Thyroid gland (tissue), 4 donors: Measurements from ENCODE around the gene POU3F2. TPM values are rescaled to one million over a fixed set of nuclear protein-coding genes. Genes with fewer than 3 reads are reported as not detected.

Experiments
- DNase-seq, 2 donors: peaks; one replicate each; pipeline ENCODE4 v3.0.0-alpha.2; 2019
- H3K27ac ChIP-seq, 3 donors: fragments of 200-600 bp; sonication (generic); 1 replicate in 2 of 3; 2 replicates in 1 of 3; pipeline ENCODE4 v1.5.1; 2016 to 2019; ENCODE audit warnings: mild to moderate bottlenecking in 1 of 3, moderate library complexity in 1 of 3
- H3K27me3 ChIP-seq: fragments of 200-600 bp; sonication (generic); one replicate; pipeline ENCODE4 v1.5.1; 2019
- H3K36me3 ChIP-seq, 2 donors: fragments of 200-600 bp; sonication (generic); one replicate each; pipeline ENCODE4 v1.5.1; 2016 to 2019
- H3K4me1 ChIP-seq, 2 donors: fragments of 200-600 bp; sonication (generic); one replicate each; pipeline ENCODE4 v1.5.1; 2017 to 2019
- H3K4me3 ChIP-seq, 3 donors: fragments of 200-600 bp; sonication (generic); replicated peaks in 1 of 3; 1 replicate in 2 of 3; 2 replicates in 1 of 3; pipeline ENCODE4 v1.5.1; 2016; ENCODE audit warnings: mild to moderate bottlenecking in 1 of 3
- H3K9me3 ChIP-seq: fragments of 200-600 bp; sonication (generic); one replicate; pipeline ENCODE4 v1.5.1; 2017
- CTCF ChIP-seq, 6 experiments: fragments of 200-600 bp in 3 of 6; fragments of 450-650 bp in 3 of 6; sonication (generic) in 3 of 6; IDR thresholded peaks; one replicate each; pipeline ENCODE4 v1.5.1; 2016 to 2019; ENCODE audit warnings: antibody characterized with exemption in 6 of 6, mild to moderate bottlenecking in 2 of 6, inconsistent platforms in 1 of 6, moderate library complexity in 1 of 6
- POLR2A ChIP-seq, 2 donors: fragments of 450-650 bp; IDR thresholded peaks; one replicate each; pipeline ENCODE4 v1.6.1; 2017; ENCODE audit warnings: antibody characterized with exemption in 2 of 2, mild to moderate bottlenecking in 2 of 2, moderate library complexity in 1 of 2
- WGBS, 2 donors: methylation state at CpG; one replicate each; pipeline ENCODE4 v1.1.5; 2017; 5-methylcytosine and 5-hydroxymethylcytosine counted together
- intact Hi-C: fragments of 100-400 bp; cut with DNase I; formaldehyde crosslinking; loops from one replicate; pipeline ENCODE4 v1.15.1; 2023
- total RNA-seq, 4 donors: library from RNA; depleted of rRNA; stranded (reverse); fragments of >200 nt; gene quantifications; one replicate each; pipeline ENCODE4 v1.2.3, GENCODE V29; 2016

POU3F2 gene
- total RNA-seq, 4 donors from 2014 or later = not detected

- no peak for DNase-seq
- Histone ChIP-seq H3K4me3 (no peak overlapping the region), H3K4me1 (peaks cover 0 to 9% of the 10 kb centered on the region in 2 donors), H3K9me3 (no peaks in the 10 kb centered on the region), H3K36me3 (no peaks in the 10 kb centered on the region), H3K27me3 (peaks cover 26% of the 10 kb centered on the region), H3K27ac (no peak overlapping the region)
- TF ChIP-seq CTCF (IDR thresholded peaks at IDR 0.05) = no peak
- intact Hi-C loops = no loop called here
- 91 to 93% methylated on average over 2 of the region's 2 CpGs for WGBS, 2 donors
Measured at GRCh38 chr6:98821756-98822405, 12.5 kb upstream of the POU3F2 start.

DNA sequence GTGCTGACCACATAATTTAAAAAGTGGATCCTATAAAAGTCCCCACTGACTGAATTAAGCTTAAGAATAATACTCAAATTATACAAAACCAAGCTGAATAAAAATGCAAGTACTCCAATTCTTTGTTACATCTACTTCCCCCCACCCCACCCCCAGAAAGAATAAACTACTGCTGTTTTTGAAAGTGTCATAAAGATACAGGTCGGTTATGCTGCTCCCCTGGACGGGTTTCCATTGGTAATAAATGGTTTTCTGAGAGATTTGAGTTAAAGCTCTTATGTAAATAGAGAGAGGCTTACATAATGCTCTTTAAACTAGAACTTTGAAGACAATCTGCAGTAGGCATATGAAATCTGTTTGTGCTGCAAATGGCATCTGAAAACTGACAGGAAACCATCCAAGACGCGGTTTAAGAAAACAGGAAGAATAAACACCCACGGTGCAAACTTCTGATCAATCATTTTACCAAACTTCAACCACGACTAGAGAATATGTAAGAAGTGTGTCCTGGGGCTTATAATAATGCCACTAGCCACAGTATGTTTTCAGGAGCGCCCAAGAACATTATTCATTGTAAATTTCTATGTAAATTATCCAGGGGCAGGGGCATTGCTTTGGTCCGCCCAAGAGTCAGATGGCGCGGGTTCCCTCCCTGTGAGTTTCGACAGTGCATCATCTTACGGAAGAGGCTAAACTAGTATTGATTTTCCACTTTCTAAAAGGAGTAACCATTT lies 10.8 kb upstream of the POU3F2 start:
- TF ChIP-seq POLR2A (IDR thresholded peaks at IDR 0.05) = no peak
- no peak for TF ChIP-seq CTCF (IDR thresholded peaks at IDR 0.05)
- no peak overlapping the region for H3K27ac ChIP-seq
- intact Hi-C loops = no loop called here
- 9 to 10% methylated on average over 12 of the region's 12 CpGs for WGBS, 2 donors
- no peaks in the 10 kb centered on the region for H3K36me3 ChIP-seq
- H3K4me1 ChIP-seq = peaks cover 4 to 9% of the 10 kb centered on the region in 2 donors
- H3K27me3 ChIP-seq = peaks cover 37% of the 10 kb centered on the region
- H3K4me3 ChIP-seq = no peak overlapping the region
- no peak for DNase-seq
- no peaks in the 10 kb centered on the region for H3K9me3 ChIP-seq

DNA sequence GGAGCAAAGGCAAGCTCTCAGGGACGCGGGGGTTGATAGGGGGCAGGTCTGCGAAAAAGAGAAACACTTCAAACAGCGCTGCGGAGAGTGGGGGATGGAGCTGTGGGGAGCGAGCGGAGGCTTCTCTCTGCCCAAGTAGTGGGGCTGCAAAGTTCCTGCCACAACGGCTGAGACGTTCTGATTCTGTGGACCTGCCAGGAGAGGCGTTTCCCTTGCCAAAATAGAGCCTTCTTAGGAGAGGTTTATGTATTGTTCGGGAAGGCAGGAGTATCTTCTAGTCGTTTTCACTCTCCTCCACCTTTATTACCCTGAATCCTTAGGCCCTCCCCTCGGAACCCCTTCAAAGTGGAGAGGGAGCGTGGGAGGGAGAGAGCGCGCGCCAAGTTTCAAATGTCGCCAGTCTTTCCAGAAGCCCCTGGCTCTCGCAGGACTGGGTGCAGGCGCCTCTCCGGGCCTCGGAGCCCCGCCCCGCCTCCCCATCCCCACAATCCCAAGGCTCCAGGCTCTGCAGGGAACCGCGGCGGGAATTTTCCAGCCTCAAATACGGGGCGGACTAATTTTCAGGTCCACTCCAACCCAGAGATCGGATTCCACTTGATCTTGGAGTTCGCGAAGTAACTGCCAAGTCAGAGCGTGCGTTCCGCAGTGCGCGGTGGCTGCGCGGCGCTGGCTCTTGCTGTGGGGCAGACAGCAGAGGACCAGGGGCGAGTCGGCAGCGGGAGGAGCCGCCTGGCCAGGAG lies 10.0 kb upstream of the POU3F2 start:
- Histone ChIP-seq H3K4me1 (peaks cover 4 to 9% of the 10 kb centered on the region in 2 donors), H3K27me3 (peaks cover 37% of the 10 kb centered on the region), H3K9me3 (no peaks in the 10 kb centered on the region), H3K27ac (no peak overlapping the region), H3K36me3 (no peaks in the 10 kb centered on the region), H3K4me3 (no peak overlapping the region)
- no peak for DNase-seq
- intact Hi-C loops = no loop called here
- TF ChIP-seq CTCF (IDR thresholded peaks at IDR 0.05) (no peak), POLR2A (IDR thresholded peaks at IDR 0.05) (no peak)
- WGBS, 2 donors = 4 to 5% methylated on average over 27 to 44 of the region's 44 CpGs

- TF ChIP-seq POLR2A (IDR thresholded peaks at IDR 0.05) = no peak
- TF ChIP-seq CTCF (IDR thresholded peaks at IDR 0.05) = no peak
- H3K4me3 ChIP-seq = no peak overlapping the region
- H3K27me3 ChIP-seq = peaks cover 37% of the 10 kb centered on the region
- DNase-seq = no peak
- no peaks in the 10 kb centered on the region for H3K9me3 ChIP-seq
- H3K36me3 ChIP-seq = no peaks in the 10 kb centered on the region
- H3K27ac ChIP-seq = no peak overlapping the region
- WGBS, 2 donors = 4 to 7% methylated on average over 23 to 24 of the region's 32 CpGs
- H3K4me1 ChIP-seq = peaks cover 4 to 9% of the 10 kb centered on the region in 2 donors
- intact Hi-C loops = no loop called here
Measured at GRCh38 chr6:98824902-98825599, 9.3 kb upstream of the POU3F2 start.
